Activated CD4-positive, alpha-beta T cell treated with anti-CD3 and anti-CD28 coated beads for 48 hours (primary cell): Measurements from ENCODE around the gene MYBPH.

ENCODE experiments used
- DNase-seq: peaks from one replicate; pipeline ENCODE4 v3.0.0-alpha.2; 2020

MYBPH gene

DNA sequence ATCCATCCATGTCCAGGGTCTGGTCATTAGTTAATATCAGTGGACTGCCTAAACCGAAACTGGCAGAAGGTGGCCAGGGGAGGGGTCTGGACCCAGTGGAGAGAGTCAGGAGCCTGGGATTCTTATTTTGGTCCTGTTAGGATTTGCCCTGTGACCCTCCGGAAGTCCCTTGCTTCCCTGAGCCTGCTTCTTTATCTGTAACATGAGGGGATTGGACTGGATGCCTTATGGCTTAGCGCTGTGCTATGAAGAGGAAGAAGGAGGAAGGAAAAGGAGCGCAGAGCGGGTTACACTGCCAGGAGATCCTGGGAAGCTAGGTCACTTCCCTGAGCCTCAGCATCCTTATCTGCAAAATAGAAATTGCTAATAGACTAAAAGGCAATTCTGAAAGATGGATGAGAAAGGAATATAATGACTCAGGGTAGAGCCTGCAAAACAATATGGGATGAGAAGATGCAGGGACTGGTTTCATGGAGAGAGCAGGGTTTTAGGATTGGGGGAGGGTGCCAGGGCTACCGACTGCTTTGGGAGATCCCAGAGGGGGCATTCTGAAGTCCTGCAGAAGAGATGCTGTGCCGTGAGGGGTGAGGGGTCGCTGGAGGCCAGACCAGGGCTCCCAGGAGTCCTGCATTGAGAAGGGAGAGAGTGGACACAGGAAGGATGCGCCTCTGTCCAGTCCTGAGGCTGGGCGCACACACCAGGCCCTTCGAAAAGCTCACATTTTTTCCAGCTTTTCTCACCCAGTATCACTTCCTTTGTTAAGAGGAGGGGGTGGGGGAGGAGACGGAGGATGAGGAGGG is 48.6 kb downstream of the MYBPH start:
- DNase-seq, result no peak

DNA sequence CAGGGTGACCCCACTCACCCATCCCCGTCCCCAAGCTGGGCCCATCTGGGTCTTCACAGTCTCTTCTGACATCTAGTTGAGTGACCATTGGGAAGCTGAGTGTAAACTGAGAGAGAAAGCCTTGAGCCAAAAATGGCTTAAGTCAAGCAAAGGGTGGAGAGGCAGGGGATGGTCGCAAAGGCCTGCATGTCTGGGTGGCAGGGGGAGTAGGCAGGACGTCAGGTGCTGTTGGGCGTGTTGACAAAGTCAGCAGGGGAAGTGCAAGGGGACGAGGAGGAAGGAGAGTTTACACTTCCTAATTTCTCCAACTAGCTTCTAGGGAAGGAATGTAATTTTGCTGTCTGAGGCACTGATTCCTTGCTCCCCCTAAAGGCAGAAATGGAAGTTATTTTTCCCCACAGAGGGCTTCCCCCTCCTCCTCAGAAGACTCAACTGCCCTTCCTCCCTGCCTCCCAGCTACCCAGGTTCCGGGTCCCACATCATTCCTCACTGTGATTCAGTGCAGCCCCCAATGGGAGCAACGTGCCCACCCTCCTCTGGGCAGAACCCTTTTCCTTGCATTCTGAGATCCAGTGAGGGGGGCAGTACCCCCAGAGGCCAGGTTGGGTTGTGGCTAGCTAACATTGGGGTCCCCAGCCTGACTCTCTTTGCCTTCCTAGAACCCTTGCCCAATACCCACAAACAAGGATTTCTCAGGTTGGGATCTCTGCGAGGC is 49.3 kb downstream of the MYBPH start:
- no peak for DNase-seq

DNA sequence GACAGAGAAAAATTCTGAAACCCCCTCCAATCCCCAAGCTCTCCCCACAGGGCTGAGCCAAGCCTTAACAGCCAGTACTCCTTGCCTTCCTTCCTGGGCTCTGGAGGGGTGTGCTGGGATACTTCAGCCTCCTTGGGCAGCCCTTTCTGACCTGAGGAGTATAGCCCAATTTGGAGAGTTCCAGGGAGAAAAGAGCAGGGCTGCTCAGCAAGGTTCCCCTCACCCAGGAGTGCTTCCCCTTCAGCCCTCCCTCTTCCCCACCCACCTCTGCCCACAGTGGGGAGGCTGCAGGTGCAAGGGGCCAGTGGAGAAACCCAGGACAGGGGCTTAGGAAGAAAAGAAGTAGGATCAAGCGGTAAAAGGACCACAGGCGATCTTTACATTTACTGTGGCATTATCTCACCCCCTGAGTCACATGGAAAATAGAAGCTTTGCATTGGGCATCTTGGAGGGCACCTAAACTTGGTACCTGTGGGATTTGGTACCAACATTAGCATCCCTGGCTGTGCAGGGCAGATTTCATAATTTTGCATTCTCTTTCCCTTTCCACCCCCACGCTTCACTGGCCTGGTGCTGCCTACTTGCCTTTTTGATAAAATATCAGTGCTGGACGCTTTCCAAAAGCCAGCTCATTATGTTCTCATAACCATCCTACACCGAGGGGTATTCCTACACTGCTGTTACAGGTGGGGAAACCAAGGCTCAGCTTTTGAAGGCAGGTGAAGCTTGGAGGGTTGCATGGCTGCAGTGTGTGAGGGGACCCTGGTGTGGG is 50.9 kb downstream of the MYBPH start:
- DNase-seq, result no peak

DNA sequence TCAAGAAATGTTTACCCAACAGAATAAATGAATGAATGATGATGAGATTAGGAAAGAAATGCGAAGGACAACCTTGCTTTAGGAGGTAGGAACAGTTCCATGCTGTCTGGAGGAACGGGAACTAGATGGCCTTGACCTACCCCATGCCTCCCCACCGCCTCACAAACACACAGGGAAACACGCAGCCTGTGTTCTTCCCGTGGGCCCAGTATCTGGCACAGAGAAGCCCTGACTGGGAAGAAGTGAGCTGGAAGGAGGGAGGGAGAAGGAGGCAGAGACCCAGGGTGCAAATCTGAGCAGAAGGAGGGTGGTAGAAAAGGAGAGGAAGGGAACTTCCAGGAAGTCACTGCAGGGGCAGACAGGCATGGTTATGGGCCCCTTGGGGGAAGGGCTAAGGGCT is 51.6 kb downstream of the MYBPH start:
- DNase-seq, result no peak

DNA sequence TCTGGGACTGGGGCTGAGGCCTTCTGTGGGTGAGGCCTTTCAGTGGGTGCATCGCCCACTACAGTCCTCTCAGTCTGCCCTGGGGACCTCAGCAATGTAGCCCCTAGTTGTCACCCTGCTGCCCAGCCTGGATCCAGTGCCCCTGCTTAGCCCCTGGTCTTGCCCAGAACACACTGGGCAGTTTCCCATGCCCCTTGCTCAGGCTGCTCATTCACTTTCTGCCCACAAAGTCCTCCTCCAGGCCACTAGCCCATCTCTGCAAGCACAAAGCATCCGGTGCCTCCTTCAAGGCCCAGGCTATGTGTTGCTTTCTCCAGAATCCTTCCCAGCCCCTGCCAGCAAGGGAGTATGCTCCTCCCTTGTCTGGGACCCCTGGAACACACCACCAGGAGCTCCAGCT is 53.5 kb downstream of the MYBPH start:
- DNase-seq, result no peak

DNA sequence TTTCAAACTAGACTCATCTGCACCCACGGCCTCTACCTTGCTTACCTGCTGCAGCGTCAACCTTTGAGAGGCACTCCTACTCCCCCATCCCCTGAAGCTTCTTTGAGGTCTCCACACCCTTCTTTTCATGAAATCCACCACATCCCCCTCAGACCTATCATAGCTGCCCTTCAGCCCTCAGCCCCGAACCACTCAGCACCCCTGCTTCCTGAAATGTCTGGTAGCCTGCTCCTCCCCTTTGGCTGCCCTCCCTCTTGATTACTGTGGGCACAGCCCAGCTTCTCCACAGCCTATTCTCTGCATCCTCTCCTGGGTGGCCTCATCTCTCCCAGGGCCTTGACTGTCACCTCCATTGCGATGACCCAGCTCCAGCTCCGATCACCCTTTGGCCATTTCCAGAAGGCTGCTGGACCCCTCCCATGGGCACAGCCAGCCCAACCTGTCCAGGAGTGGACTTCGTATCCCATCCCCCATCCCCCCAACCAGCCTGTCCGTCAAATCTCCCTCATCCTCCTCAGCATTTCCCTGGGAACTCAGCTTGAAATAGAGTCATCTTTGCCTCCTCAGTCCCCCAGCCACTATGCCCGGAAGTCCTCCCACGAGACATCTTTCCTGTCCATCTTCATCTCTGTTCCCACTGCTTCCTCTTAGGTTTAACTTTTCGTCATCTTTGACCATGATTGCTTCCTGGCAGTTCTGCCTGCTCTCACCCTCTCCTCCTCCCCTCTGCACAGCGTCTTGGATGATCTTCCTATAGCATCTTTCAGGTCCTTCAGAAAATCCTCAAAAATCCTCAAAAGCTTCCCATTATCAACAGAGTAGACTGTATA is 54.2 kb downstream of the MYBPH start:
- DNase-seq, result no peak

DNA sequence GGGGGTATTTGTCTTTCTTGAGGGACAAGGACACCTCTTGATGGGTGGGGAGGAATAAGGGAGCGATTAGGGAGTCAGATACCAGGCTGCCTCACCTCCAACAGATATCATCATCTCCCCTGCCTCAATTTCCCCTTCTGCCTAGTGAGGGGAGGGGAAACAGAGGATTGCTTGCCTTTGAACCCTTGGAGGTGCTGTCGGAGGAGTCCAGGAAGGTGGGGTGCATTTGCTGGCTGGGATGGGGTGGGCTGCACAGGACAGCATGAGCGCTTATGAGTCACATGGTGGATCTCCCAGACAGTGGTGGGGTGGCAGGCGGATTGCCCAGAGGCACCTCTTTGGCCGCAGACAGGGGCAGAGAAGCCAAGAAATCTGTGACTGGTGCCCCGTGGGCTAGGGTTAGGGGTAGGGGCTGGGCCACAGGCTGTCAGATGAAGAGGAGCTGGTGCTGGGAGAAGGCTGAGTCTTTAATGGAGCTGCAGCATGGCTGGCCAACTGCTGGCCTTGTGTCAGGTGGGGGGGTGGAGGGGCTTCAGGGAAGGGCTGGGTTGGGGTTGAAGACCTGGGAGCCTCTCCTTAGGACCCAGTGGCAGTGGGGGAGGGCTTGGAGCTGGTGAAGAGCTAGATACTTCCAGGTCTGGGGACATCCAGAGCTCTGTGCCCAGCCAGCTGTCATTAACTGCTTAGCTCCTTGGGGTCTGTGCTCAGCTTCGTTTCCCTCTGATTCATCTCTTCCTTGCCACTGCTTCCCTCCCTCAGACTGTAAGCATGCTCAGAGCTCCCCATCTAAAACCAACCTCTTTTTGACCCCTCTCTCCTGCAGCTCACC is 55.1 kb downstream of the MYBPH start:
- DNase-seq, result no peak
